Loucy (cell line): ENCODE measurements around the gene PARP15.

ENCODE experiments used
- H2AFZ ChIP-seq: fragments of 200-600 bp; sonication (generic); 2 replicates; pipeline ENCODE4 v1.6.0; 2016; ENCODE audit warnings: antibody characterized with exemption, mild to moderate bottlenecking, low read length, moderate library complexity
- H3F3A ChIP-seq: fragments of 200-600 bp; 2 replicates; pipeline ENCODE4 v1.6.0; 2016; ENCODE audit warnings: antibody characterized with exemption, low read depth, mild to moderate bottlenecking
- H3K27me3 ChIP-seq: fragments of 200-600 bp; sonication (generic); 2 replicates; pipeline ENCODE4 v1.6.1; 2014; ENCODE audit warnings: low read length, mild to moderate bottlenecking; ENCODE audit not compliant: insufficient read depth, poor library complexity, severe bottlenecking
- H3K36me3 ChIP-seq: fragments of 200-600 bp; sonication (generic); 2 replicates; pipeline ENCODE4 v1.6.1; 2016; ENCODE audit warnings: low read length; ENCODE audit not compliant: insufficient read depth
- H3K4me1 ChIP-seq: fragments of 200-600 bp; sonication (generic); 2 replicates; pipeline ENCODE4 v1.5.1; 2014; ENCODE audit warnings: low read length, mild to moderate bottlenecking; ENCODE audit not compliant: insufficient read depth, poor library complexity, severe bottlenecking
- H3K4me2 ChIP-seq: fragments of 200-600 bp; sonication (generic); 2 replicates; pipeline ENCODE4 v1.6.0; 2014; ENCODE audit warnings: antibody characterized with exemption, low read length, low read depth, mild to moderate bottlenecking; ENCODE audit not compliant: poor library complexity, severe bottlenecking
- H3K4me3 ChIP-seq: fragments of 200-600 bp; sonication (generic); 2 replicates; pipeline ENCODE4 v1.5.1; 2014; ENCODE audit warnings: low read length, mild to moderate bottlenecking, mixed read lengths; ENCODE audit not compliant: poor library complexity, severe bottlenecking
- H3K79me2 ChIP-seq: fragments of 200-600 bp; sonication (generic); 2 replicates; pipeline ENCODE4 v1.6.1; 2014; ENCODE audit warnings: low read length; ENCODE audit not compliant: insufficient read depth
- H3K9ac ChIP-seq: fragments of 200-600 bp; sonication (generic); 2 replicates; pipeline ENCODE4 v1.6.0; 2014; ENCODE audit warnings: mild to moderate bottlenecking, low read depth, low read length, moderate library complexity; ENCODE audit not compliant: poor library complexity, severe bottlenecking
- H3K9me2 ChIP-seq: fragments of 200-600 bp; sonication (generic); replicated peaks from 2 replicates; pipeline ENCODE4 v1.6.1; 2016; ENCODE audit warnings: low read depth, low read length, mixed read lengths
- H3K9me3 ChIP-seq: fragments of 200-600 bp; sonication (generic); 2 replicates; pipeline ENCODE4 v1.6.1; 2014; ENCODE audit warnings: mild to moderate bottlenecking, antibody characterized with exemption, low read length, low read depth; ENCODE audit not compliant: insufficient read depth
- H4K20me1 ChIP-seq: fragments of 200-600 bp; sonication (generic); 2 replicates; pipeline ENCODE4 v1.6.0; 2014; ENCODE audit warnings: antibody characterized with exemption, low read length, mild to moderate bottlenecking; ENCODE audit not compliant: insufficient read depth, poor library complexity, severe bottlenecking
- EZH2phosphoT487 ChIP-seq: fragments of 200-600 bp; IDR thresholded peaks from 2 replicates; pipeline ENCODE4 v1.6.1; 2018; ENCODE audit warnings: antibody characterized with exemption, mild to moderate bottlenecking, moderate library complexity, borderline replicate concordance
- TF ChIP-seq, protein P1 (sequence below): fragments of 200-600 bp; sonication (generic); conservative IDR thresholded peaks from 2 replicates; pipeline ENCODE4 v1.5.1; 2014; ENCODE audit warnings: mild to moderate bottlenecking, antibody characterized with exemption, low read length

Gene PARP15

DNA sequence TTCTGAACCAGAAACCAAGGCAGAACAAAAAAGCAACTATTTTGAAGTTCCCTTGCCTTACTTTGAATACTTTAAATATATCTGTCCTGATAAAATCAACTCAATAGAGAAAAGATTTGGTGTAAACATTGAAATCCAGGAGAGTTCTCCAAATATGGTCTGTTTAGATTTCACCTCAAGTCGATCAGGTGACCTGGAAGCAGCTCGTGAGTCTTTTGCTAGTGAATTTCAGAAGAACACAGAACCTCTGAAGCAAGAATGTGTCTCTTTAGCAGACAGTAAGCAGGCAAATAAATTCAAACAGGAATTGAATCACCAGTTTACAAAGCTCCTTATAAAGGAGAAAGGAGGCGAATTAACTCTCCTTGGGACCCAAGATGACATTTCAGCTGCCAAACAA, 8.7 kb upstream of the PARP15 start:
- Histone ChIP-seq H3K4me3 (no peak overlapping the region), H3K9ac (no peak overlapping the region), H3K79me2 (peaks cover 24% of the 10 kb centered on the region), H2AFZ (no peak overlapping the region), H3K4me1 (peaks cover 34% of the 10 kb centered on the region), H3F3A (no peaks in the 10 kb centered on the region; the same call in 1 of the 2 replicates), H3K36me3 (peaks cover 7% of the 10 kb centered on the region; the same call in 1 of the 2 replicates), H3K27me3 (no peaks in the 10 kb centered on the region), H3K4me2 (no peak overlapping the region), H3K9me2 (no peaks in the 10 kb centered on the region), H3K9me3 (no peaks in the 10 kb centered on the region), H4K20me1 (no peaks in the 10 kb centered on the region)
- TF ChIP-seq EZH2phosphoT487: no peak
- TF ChIP-seq, protein P1, sequence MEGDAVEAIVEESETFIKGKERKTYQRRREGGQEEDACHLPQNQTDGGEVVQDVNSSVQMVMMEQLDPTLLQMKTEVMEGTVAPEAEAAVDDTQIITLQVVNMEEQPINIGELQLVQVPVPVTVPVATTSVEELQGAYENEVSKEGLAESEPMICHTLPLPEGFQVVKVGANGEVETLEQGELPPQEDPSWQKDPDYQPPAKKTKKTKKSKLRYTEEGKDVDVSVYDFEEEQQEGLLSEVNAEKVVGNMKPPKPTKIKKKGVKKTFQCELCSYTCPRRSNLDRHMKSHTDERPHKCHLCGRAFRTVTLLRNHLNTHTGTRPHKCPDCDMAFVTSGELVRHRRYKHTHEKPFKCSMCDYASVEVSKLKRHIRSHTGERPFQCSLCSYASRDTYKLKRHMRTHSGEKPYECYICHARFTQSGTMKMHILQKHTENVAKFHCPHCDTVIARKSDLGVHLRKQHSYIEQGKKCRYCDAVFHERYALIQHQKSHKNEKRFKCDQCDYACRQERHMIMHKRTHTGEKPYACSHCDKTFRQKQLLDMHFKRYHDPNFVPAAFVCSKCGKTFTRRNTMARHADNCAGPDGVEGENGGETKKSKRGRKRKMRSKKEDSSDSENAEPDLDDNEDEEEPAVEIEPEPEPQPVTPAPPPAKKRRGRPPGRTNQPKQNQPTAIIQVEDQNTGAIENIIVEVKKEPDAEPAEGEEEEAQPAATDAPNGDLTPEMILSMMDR: no peak

DNA sequence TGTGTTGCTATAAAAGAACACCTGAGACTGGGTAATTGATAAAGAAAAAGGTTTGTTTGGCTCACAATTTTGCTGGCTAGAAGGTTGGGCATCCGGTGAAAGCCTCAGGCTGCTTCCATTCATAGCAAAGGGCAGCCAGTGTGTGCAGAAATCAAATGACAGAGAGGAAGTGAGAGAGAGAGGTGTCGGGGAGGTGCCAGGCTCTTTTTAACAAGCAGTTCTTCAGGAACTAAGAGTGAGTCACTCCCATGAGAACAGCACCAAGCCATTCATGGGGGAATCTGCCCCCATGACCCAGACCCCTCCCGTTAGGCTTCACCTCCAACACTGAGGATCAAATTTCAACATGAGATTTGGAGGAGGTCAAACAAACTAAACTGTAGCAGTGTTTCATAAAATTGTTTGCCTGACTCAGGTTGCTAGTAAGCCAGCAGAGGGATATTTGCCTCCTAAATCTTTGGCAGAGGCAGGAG, 4.5 kb upstream of the PARP15 start:
- H3K4me2 ChIP-seq: peak overlapping the region; percentile 57
- H3K4me3 ChIP-seq: peak overlapping the region; percentile 22
- H2AFZ ChIP-seq: no peak overlapping the region
- no peaks in the 10 kb centered on the region; the same call in 1 of the 2 replicates for H3F3A ChIP-seq
- no peaks in the 10 kb centered on the region for H3K79me2 ChIP-seq
- TF ChIP-seq EZH2phosphoT487: no peak
- TF ChIP-seq, protein P1: no peak
- peaks cover 9% of the 10 kb centered on the region for H3K4me1 ChIP-seq
- H3K27me3 ChIP-seq: no peaks in the 10 kb centered on the region
- H3K9ac ChIP-seq: no peak overlapping the region
- no peaks in the 10 kb centered on the region for H3K9me2 ChIP-seq
- H3K36me3 ChIP-seq: peaks cover 7% of the 10 kb centered on the region; the same call in 1 of the 2 replicates
- no peaks in the 10 kb centered on the region for H4K20me1 ChIP-seq
- H3K9me3 ChIP-seq: no peaks in the 10 kb centered on the region

DNA sequence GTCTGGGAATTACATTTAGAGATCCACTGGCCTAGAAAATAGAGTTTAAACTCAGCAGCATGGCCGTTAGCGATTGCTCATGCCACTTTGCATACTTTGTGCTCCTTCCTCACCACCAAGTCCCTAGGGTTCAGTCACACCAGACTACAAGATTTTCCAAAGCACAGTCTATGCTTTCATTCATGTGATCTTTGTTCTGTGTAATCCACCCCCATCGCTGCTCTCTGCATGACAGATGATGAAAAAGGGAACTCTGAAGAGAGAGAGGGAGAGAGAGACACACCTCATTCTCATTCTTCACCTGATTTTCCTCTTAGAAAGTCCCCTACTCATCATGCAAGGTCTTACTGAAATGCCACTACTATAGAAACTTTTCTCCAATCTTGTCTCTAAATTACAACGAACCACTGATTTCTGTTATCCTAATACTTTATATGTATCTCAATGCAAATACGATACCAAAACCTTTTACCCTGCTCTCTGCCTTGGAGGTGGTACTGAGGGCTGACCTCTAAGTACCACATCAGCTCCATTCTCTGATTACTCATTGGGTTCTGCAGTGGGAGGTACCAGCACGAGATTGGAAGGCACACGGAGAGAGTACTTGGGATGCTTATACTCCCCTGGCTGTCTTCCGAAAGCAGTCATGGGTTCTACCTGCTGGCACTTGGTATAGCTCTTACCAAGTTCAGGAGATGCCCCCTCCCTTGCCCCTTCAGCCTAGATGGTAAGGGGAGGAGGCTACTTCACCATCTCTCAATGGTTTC, 1.1 kb upstream of the PARP15 start:
- Histone ChIP-seq H3K4me2 (no peak overlapping the region), H3K9me2 (no peaks in the 10 kb centered on the region), H3K4me3 (no peak overlapping the region), H2AFZ (no peak overlapping the region), H3K79me2 (no peaks in the 10 kb centered on the region), H4K20me1 (no peaks in the 10 kb centered on the region), H3F3A (no peaks in the 10 kb centered on the region; the same call in 1 of the 2 replicates), H3K27me3 (no peaks in the 10 kb centered on the region), H3K9me3 (no peaks in the 10 kb centered on the region), H3K36me3 (peaks cover 4% of the 10 kb centered on the region; the same call in 1 of the 2 replicates), H3K9ac (no peak overlapping the region), H3K4me1 (peaks cover 9% of the 10 kb centered on the region)
- no peak for TF ChIP-seq EZH2phosphoT487
- TF ChIP-seq, protein P1: no peak
